ENCODE results near the gene ZNF423.

- TF ChIP-seq, protein P1, sequence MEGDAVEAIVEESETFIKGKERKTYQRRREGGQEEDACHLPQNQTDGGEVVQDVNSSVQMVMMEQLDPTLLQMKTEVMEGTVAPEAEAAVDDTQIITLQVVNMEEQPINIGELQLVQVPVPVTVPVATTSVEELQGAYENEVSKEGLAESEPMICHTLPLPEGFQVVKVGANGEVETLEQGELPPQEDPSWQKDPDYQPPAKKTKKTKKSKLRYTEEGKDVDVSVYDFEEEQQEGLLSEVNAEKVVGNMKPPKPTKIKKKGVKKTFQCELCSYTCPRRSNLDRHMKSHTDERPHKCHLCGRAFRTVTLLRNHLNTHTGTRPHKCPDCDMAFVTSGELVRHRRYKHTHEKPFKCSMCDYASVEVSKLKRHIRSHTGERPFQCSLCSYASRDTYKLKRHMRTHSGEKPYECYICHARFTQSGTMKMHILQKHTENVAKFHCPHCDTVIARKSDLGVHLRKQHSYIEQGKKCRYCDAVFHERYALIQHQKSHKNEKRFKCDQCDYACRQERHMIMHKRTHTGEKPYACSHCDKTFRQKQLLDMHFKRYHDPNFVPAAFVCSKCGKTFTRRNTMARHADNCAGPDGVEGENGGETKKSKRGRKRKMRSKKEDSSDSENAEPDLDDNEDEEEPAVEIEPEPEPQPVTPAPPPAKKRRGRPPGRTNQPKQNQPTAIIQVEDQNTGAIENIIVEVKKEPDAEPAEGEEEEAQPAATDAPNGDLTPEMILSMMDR (IDR thresholded peaks at IDR 0.05; ENCODE audit: low read length), result no peak
- TF ChIP-seq EZH2 (IDR thresholded peaks at IDR 0.05; ENCODE audit: borderline replicate concordance, low read length), result no peak
Observed at GRCh38 chr16:49491106-49491670, 364.7 kb downstream of the ZNF423 start.
